ENCODE data around the gene FAM171A1. TPM values are rescaled to one million over a fixed set of nuclear protein-coding genes. Genes with fewer than 3 reads are reported as not detected.

FAM171A1 gene
- polyA plus RNA-seq, 1 of the 3 experiments (the other 2 are of a cell fraction): 26.3 TPM

GRCh38 chr10:15244635-15245197 lies 126.4 kb downstream of the FAM171A1 start:
- TF ChIP-seq ELF1 (IDR thresholded peaks at IDR 0.05): no peak
- TF ChIP-seq FOXJ3 (CRISPR knock-in tag; IDR thresholded peaks at IDR 0.05): no peak
- no peak for TF ChIP-seq TCF12 (IDR thresholded peaks at IDR 0.05)
- no peak for TF ChIP-seq POLR2AphosphoS5 (IDR thresholded peaks at IDR 0.05; ENCODE audit: low read depth, low read length)
- TF ChIP-seq, protein P1, sequence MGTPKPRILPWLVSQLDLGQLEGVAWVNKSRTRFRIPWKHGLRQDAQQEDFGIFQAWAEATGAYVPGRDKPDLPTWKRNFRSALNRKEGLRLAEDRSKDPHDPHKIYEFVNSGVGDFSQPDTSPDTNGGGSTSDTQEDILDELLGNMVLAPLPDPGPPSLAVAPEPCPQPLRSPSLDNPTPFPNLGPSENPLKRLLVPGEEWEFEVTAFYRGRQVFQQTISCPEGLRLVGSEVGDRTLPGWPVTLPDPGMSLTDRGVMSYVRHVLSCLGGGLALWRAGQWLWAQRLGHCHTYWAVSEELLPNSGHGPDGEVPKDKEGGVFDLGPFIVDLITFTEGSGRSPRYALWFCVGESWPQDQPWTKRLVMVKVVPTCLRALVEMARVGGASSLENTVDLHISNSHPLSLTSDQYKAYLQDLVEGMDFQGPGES (IDR thresholded peaks at IDR 0.05; ENCODE audit: low read depth, low read length): no peak
- TF ChIP-seq EP300 (IDR thresholded peaks at IDR 0.05; ENCODE audit: borderline replicate concordance in 1 of 2, low read depth in 1 of 2, low read length in 1 of 2): no peak
- TF ChIP-seq YY1 (IDR thresholded peaks at IDR 0.05; ENCODE audit: low read depth): no peak
- Histone ChIP-seq H3K79me2 (ENCODE audit: insufficient read depth) (no peaks in the 10 kb centered on the region), H3K9me2 (no peaks in the 10 kb centered on the region), H3K9ac (no peak overlapping the region), H2AFZ (ENCODE audit: low read depth) (no peak overlapping the region), H3K27ac (ENCODE audit: low read depth in 2 of 2, low read length in 1 of 2) (no peak overlapping the region), H3K27me3 (ENCODE audit: insufficient read depth) (no peaks in the 10 kb centered on the region), H3K36me3 (replicated peaks in 1 of 2; ENCODE audit: control insufficient read depth in 1 of 2, insufficient read depth in 2 of 2, low read length in 1 of 2) (no peaks in the 10 kb centered on the region), H3K4me2 (no peak overlapping the region), H3K9me3 (no peaks in the 10 kb centered on the region), H4K20me1 (ENCODE audit: insufficient read depth) (no peaks in the 10 kb centered on the region), H3K4me1 (ENCODE audit: control insufficient read depth in 1 of 2, insufficient read depth in 2 of 2, low read depth in 1 of 2, low read length in 1 of 2) (peaks cover 0 to 5% of the 10 kb centered on the region in 2 experiments; a peak in 1 of 4 replicates), H3K4me3 (ENCODE audit: low read depth in 2 of 2, low read length in 1 of 2) (no peak overlapping the region), H3F3A (replicated peaks; ENCODE audit: insufficient read depth) (peaks cover 8% of the 10 kb centered on the region)
- DNase-seq: no peak
- WGBS (ENCODE audit: low lambda C conversion rate): 94% methylated on average over 12 of the region's 12 CpGs
- CTCF ChIA-PET: interaction anchor here (1.7 kb wide), 1 partner anchor 13 kb away, joined by 4 read pairs; no protein-coding TSS in a partner anchor
- POLR2A ChIA-PET: no interaction called here

GRCh38 chr10:15242261-15242840 lies 128.7 kb downstream of the FAM171A1 start:
- 92% methylated on average over 12 of the region's 12 CpGs for WGBS (ENCODE audit: low lambda C conversion rate)

More at GRCh38 chr10:15242261-15242840, 128.7 kb downstream of the FAM171A1 start:
- Histone ChIP-seq H3F3A (replicated peaks; ENCODE audit: insufficient read depth) (peaks cover 3% of the 10 kb centered on the region), H3K36me3 (replicated peaks in 1 of 2; ENCODE audit: control insufficient read depth in 1 of 2, insufficient read depth in 2 of 2, low read length in 1 of 2) (no peaks in the 10 kb centered on the region), H3K79me2 (ENCODE audit: insufficient read depth) (no peaks in the 10 kb centered on the region), H4K20me1 (ENCODE audit: insufficient read depth) (no peaks in the 10 kb centered on the region), H3K4me2 (no peak overlapping the region), H3K9me2 (no peaks in the 10 kb centered on the region), H3K27ac (ENCODE audit: low read depth in 2 of 2, low read length in 1 of 2) (no peak overlapping the region), H3K9ac (no peak overlapping the region), H3K4me1 (ENCODE audit: control insufficient read depth in 1 of 2, insufficient read depth in 2 of 2, low read depth in 1 of 2, low read length in 1 of 2) (peaks cover 0 to 2% of the 10 kb centered on the region in 2 experiments; a peak in 1 of 4 replicates), H3K27me3 (ENCODE audit: insufficient read depth) (no peaks in the 10 kb centered on the region), H3K4me3 (ENCODE audit: low read depth in 2 of 2, low read length in 1 of 2) (no peak overlapping the region), H3K9me3 (no peaks in the 10 kb centered on the region), H2AFZ (ENCODE audit: low read depth) (no peak overlapping the region)
- TF ChIP-seq EP300 (IDR thresholded peaks at IDR 0.05; ENCODE audit: borderline replicate concordance in 1 of 2, low read depth in 1 of 2, low read length in 1 of 2) (no peak), NRF1 (IDR thresholded peaks at IDR 0.05; ENCODE audit: low read depth, low read length) (no peak), TAF1 (IDR thresholded peaks at IDR 0.05; ENCODE audit: borderline replicate concordance, low read depth, low read length) (no peak), CHD2 (IDR thresholded peaks at IDR 0.05; ENCODE audit: low read length, partially characterized antibody) (no peak), MEF2A (IDR thresholded peaks at IDR 0.05; ENCODE audit: borderline replicate concordance, low read depth) (no peak), JUND (IDR thresholded peaks at IDR 0.05) (no peak), ZBTB33 (IDR thresholded peaks at IDR 0.05; ENCODE audit: borderline replicate concordance, low read depth) (no peak), MXI1 (IDR thresholded peaks at IDR 0.05; ENCODE audit: low read depth, low read length) (no peak), ELF1 (IDR thresholded peaks at IDR 0.05) (no peak), NFIC (IDR thresholded peaks at IDR 0.05; ENCODE audit: borderline replicate concordance) (no peak), SMC3 (IDR thresholded peaks at IDR 0.05; ENCODE audit: low read depth, low read length) (no peak), GATA2 (CRISPR knock-in tag; IDR thresholded peaks at IDR 0.05) (no peak), GABPA (IDR thresholded peaks at IDR 0.05; ENCODE audit: low read depth) (no peak), RFX5 (IDR thresholded peaks at IDR 0.05; ENCODE audit: low read length) (no peak), RCOR1 (IDR thresholded peaks at IDR 0.05; ENCODE audit: low read length) (no peak)
- CTCF ChIA-PET: no interaction called here
- POLR2A ChIA-PET: no interaction called here
- DNase-seq: no peak
